NB4 (cell line): ENCODE measurements around the gene ETV3L.
A peak's percentile ranks its signal among the peaks of the same experiment; 100 is the strongest.
"Not testable (repeated sequence)": the region's sequence is repeated elsewhere in the genome, so short reads cannot be mapped to it uniquely, and the experiment has no call there.

Experiments
- DNase-seq: peaks from one replicate; pipeline ENCODE4 v3.0.0; 2010; ENCODE audit warnings: low read depth
- H3K4me3 ChIP-seq: one replicate; pipeline ENCODE4 v1.5.1; 2011; ENCODE audit warnings: mild to moderate bottlenecking, low read depth, low read length, moderate library complexity
- CTCF ChIP-seq: IDR thresholded peaks from one replicate; pipeline ENCODE4 v1.5.1; 2012; ENCODE audit warnings: low read depth, low read length
- MAX ChIP-seq: IDR thresholded peaks from 2 replicates; pipeline ENCODE4 v1.6.1; 2011; ENCODE audit warnings: low read depth, low read length
- MYC ChIP-seq: IDR thresholded peaks from 2 replicates; pipeline ENCODE4 v1.6.1; 2011; ENCODE audit warnings: low read depth, low read length
- POLR2A ChIP-seq: IDR thresholded peaks from 2 replicates; pipeline ENCODE4 v1.6.1; 2011; ENCODE audit warnings: mild to moderate bottlenecking; ENCODE audit not compliant: insufficient read length; ENCODE audit errors: extremely low read depth

The ETV3L gene

GRCh38 chr1:157081707-157082106, 17.9 kb downstream of the ETV3L start:
- DNase-seq = no peak
- TF ChIP-seq MYC (no peak), POLR2A (no peak), MAX (no peak), CTCF (no peak)
- H3K4me3 ChIP-seq = no peak overlapping the region

- no peak for DNase-seq
- TF ChIP-seq MYC (no peak), MAX (no peak), CTCF (no peak), POLR2A (no peak)
- H3K4me3 ChIP-seq = no peak overlapping the region
Measured at GRCh38 chr1:157080714-157081113, 18.9 kb downstream of the ETV3L start.

GRCh38 chr1:157077394-157077793, 22.2 kb downstream of the ETV3L start:
- DNase-seq = no peak
- TF ChIP-seq POLR2A (no peak), MAX (no peak), MYC (no peak), CTCF (no peak)
- H3K4me3 ChIP-seq = no peak overlapping the region

GRCh38 chr1:157073944-157074685, 25.5 kb downstream of the ETV3L start:
- H3K4me3 ChIP-seq = no peak overlapping the region
- 0 out of 2 replicates have a peak, but pooled peaks have one; percentile 17 for TF ChIP-seq MAX
- TF ChIP-seq CTCF = peak; percentile 55
- no peak for TF ChIP-seq POLR2A
- DNase-seq = peak; percentile 72

GRCh38 chr1:157069601-157070000, 30.0 kb downstream of the ETV3L start:
- no peak for DNase-seq
- no peak for TF ChIP-seq POLR2A
- TF ChIP-seq CTCF = no peak
- TF ChIP-seq MAX = no peak
- no peak for TF ChIP-seq MYC
- H3K4me3 ChIP-seq = no peak overlapping the region

GRCh38 chr1:157059241-157059640, 40.4 kb downstream of the ETV3L start:
- H3K4me3 ChIP-seq, DNase-seq: not testable (repeated sequence)
